CD14-positive monocyte (primary cell): ENCODE measurements around the gene MIGA2. TPM values are rescaled to one million over a fixed set of nuclear protein-coding genes. Genes with fewer than 3 reads are reported as not detected.

Source experiments
- DNase-seq, 3 donors: peaks; one replicate each; pipeline ENCODE4 v3.0.0-alpha.2; 2011 to 2022
- H2AFZ ChIP-seq: 2 replicates; pipeline ENCODE4 v1.6.0; 2012; ENCODE audit warnings: mild to moderate bottlenecking, low read depth, low read length, inconsistent platforms; ENCODE audit not compliant: insufficient read depth, poor library complexity, severe bottlenecking
- H3K27ac ChIP-seq, 2 donors: 1 replicate in 1 of 2; 2 replicates in 1 of 2; pipeline ENCODE4 v1.5.1; 2012 to 2013; ENCODE audit warnings: low read length in 2 of 2, control low read depth in 1 of 2, inconsistent platforms in 1 of 2, low read depth in 1 of 2, mild to moderate bottlenecking in 1 of 2
- H3K27me3 ChIP-seq, 2 donors: one replicate each; pipeline versions ENCODE4 v1.6.0 to v1.6.1; 2011 to 2013; ENCODE audit warnings: low read length in 2 of 2; ENCODE audit not compliant: control insufficient read depth in 2 of 2, insufficient read depth in 2 of 2
- H3K36me3 ChIP-seq, 2 donors: replicated peaks in 1 of 2; 1 replicate in 1 of 2; 2 replicates in 1 of 2; pipeline versions ENCODE4 v1.5.1 to v1.6.1; 2012 to 2013; ENCODE audit warnings: low read length in 2 of 2, control low read depth in 1 of 2, inconsistent platforms in 1 of 2, mild to moderate bottlenecking in 1 of 2; ENCODE audit not compliant: insufficient read depth in 2 of 2, control insufficient read depth in 1 of 2
- H3K4me1 ChIP-seq, 2 donors: 1 replicate in 1 of 2; 2 replicates in 1 of 2; pipeline versions ENCODE4 v1.5.1 to v1.6.1; 2012 to 2013; ENCODE audit warnings: low read length in 2 of 2, control low read depth in 1 of 2, inconsistent platforms in 1 of 2, mild to moderate bottlenecking in 1 of 2, moderate library complexity in 1 of 2; ENCODE audit not compliant: insufficient read depth in 2 of 2, control insufficient read depth in 1 of 2
- H3K4me2 ChIP-seq: replicated peaks from 2 replicates; pipeline ENCODE3; 2012; ENCODE audit warnings: low read length, moderate library complexity, mild to moderate bottlenecking; ENCODE audit not compliant: poor library complexity, severe bottlenecking; ENCODE audit errors: extremely low read depth
- H3K4me3 ChIP-seq, 3 experiments: fragments of 200-600 bp in 1 of 3; sonication (generic) in 1 of 3; replicated peaks in 1 of 3; 1 replicate in 2 of 3; 2 replicates in 1 of 3; pipeline ENCODE4 v1.5.1; 2011 to 2013; ENCODE audit warnings: low read length in 3 of 3, mild to moderate bottlenecking in 3 of 3, control low read depth in 2 of 3, low read depth in 2 of 3, inconsistent platforms in 1 of 3, moderate library complexity in 1 of 3
- H3K79me2 ChIP-seq: 2 replicates; pipeline ENCODE4 v1.6.0; 2012; ENCODE audit warnings: mild to moderate bottlenecking, control low read depth, inconsistent platforms, low read length, moderate library complexity; ENCODE audit not compliant: insufficient read depth
- H3K9ac ChIP-seq: 2 replicates; pipeline ENCODE4 v1.6.0; 2017; ENCODE audit warnings: low read length, mild to moderate bottlenecking; ENCODE audit not compliant: insufficient read depth, poor library complexity, severe bottlenecking
- H3K9me3 ChIP-seq, 2 donors: replicated peaks in 1 of 2; 1 replicate in 1 of 2; 2 replicates in 1 of 2; pipeline versions ENCODE4 v1.5.1 to v1.6.1; 2012 to 2013; ENCODE audit warnings: low read length in 2 of 2, control low read depth in 1 of 2; ENCODE audit not compliant: control insufficient read depth in 1 of 2, insufficient read depth in 1 of 2
- H4K20me1 ChIP-seq: 2 replicates; pipeline ENCODE4 v1.6.0; 2012; ENCODE audit warnings: mild to moderate bottlenecking, low read length, control low read depth, moderate library complexity; ENCODE audit not compliant: insufficient read depth
- H3K27ac Mint-ChIP-seq, 7 donors: one replicate each; pipeline ENCODE4 v1.8.0; 2020; ENCODE audit warnings: mild to moderate bottlenecking in 7 of 7, mixed read lengths in 7 of 7, moderate library complexity in 6 of 7, inconsistent platforms in 2 of 7
- H3K27me3 Mint-ChIP-seq, 3 donors: one replicate each; pipeline ENCODE4 v1.8.0; 2021 to 2022; ENCODE audit warnings: low read depth in 3 of 3, mild to moderate bottlenecking in 3 of 3, mixed read lengths in 3 of 3, moderate library complexity in 3 of 3, inconsistent platforms in 1 of 3
- H3K36me3 Mint-ChIP-seq, 2 donors: one replicate each; pipeline ENCODE4 v1.8.0; 2020; ENCODE audit warnings: mixed read lengths in 2 of 2, inconsistent platforms in 1 of 2, mild to moderate bottlenecking in 1 of 2
- H3K4me1 Mint-ChIP-seq: one replicate; pipeline ENCODE4 v1.8.0; 2020; ENCODE audit warnings: mild to moderate bottlenecking, mixed read lengths
- H3K4me3 Mint-ChIP-seq, 2 donors: one replicate each; pipeline ENCODE4 v1.8.0; 2020; ENCODE audit warnings: mild to moderate bottlenecking in 2 of 2, mixed read lengths in 2 of 2, moderate library complexity in 1 of 2
- H3K9me3 Mint-ChIP-seq, 7 donors: one replicate each; pipeline ENCODE4 v1.8.0; 2020 to 2022; ENCODE audit warnings: mixed read lengths in 7 of 7, mild to moderate bottlenecking in 6 of 7, moderate library complexity in 6 of 7, inconsistent platforms in 2 of 7
- WGBS: methylation state at CpG from one replicate; pipeline ENCODE4 v1.1.5; 2013; ENCODE audit warnings: missing lambda C conversion rate; ENCODE audit not compliant: insufficient coverage; 5-methylcytosine and 5-hydroxymethylcytosine counted together
- intact Hi-C, 2 donors: fragments of 100-400 bp; cut with micrococcal nuclease; formaldehyde crosslinking; loops; one replicate each; pipeline versions ENCODE4 v1.15.0 to v1.15.1; 2023
- polyA plus RNA-seq, 3 donors: library from polyadenylated mRNA; depleted of rRNA in 1 of 3; unstranded in 2 of 3; stranded (reverse) in 1 of 3; fragments of 300-500 nt in 2 of 3; fragments of >200 nt in 1 of 3; fragmentation: Illumina TruSeq in 2 of 3; gene quantifications; 1 replicate in 2 of 3; 2 replicates in 1 of 3; pipeline ENCODE4 v1.2.3, GENCODE V29; 2012 to 2021
- TF ChIP-seq, protein P1 (sequence below): fragments of 200-600 bp; IDR thresholded peaks from one replicate; pipeline ENCODE4 v1.8.0; 2022; ENCODE audit warnings: antibody characterized with exemption, mild to moderate bottlenecking

The MIGA2 gene
- polyA plus RNA-seq, 3 donors, result 1.9 to 45.4 (median 5.9) TPM

DNA sequence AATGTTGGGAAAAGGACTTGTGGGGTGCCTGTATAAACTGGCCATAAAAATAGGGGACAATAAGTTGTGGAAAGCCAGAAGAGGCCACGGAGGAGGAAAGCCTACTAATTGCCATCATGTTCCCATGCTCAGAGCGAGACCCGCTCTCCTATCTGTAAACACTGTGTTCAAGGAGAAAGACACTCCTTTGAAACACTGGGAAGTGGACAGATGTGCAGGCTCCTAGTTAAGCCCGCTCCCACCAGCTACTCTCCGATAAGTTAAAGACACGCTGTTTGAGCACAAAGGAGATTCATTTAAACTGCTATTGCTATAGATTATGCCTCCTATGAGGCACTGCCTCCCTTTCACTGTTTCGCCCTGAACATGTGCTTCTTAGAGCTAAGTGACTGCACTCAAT is 64.9 kb downstream of the MIGA2 start:
- H3K4me1 Mint-ChIP-seq, result no peaks in the 10 kb centered on the region
- peaks cover 10 to 36% of the 10 kb centered on the region in 2 donors for H3K36me3 ChIP-seq
- no peak overlapping the region for H3K4me3 ChIP-seq
- no peaks in the 10 kb centered on the region for H4K20me1 ChIP-seq
- H3K27me3 ChIP-seq, result no peaks in the 10 kb centered on the region
- H3K9me3 ChIP-seq, result no peaks in the 10 kb centered on the region
- 100% methylated on average over 3 of the region's 7 CpGs for WGBS
- intact Hi-C loops, result no loop called here
- peaks cover 0 to 1% (median 0%) of the 10 kb centered on the region in 3 donors for H3K27me3 Mint-ChIP-seq
- no peak overlapping the region for H3K27ac ChIP-seq
- H3K4me1 ChIP-seq, result no peaks in the 10 kb centered on the region
- no peaks in the 10 kb centered on the region for H3K79me2 ChIP-seq
- H3K27ac Mint-ChIP-seq, result peak overlapping the region in 1 of 7 donors; percentile 26
- DNase-seq, result no peak
- TF ChIP-seq, protein P1, sequence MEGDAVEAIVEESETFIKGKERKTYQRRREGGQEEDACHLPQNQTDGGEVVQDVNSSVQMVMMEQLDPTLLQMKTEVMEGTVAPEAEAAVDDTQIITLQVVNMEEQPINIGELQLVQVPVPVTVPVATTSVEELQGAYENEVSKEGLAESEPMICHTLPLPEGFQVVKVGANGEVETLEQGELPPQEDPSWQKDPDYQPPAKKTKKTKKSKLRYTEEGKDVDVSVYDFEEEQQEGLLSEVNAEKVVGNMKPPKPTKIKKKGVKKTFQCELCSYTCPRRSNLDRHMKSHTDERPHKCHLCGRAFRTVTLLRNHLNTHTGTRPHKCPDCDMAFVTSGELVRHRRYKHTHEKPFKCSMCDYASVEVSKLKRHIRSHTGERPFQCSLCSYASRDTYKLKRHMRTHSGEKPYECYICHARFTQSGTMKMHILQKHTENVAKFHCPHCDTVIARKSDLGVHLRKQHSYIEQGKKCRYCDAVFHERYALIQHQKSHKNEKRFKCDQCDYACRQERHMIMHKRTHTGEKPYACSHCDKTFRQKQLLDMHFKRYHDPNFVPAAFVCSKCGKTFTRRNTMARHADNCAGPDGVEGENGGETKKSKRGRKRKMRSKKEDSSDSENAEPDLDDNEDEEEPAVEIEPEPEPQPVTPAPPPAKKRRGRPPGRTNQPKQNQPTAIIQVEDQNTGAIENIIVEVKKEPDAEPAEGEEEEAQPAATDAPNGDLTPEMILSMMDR, result no peak
- no peak overlapping the region for H3K9ac ChIP-seq
- no peak overlapping the region for H3K4me3 Mint-ChIP-seq
- no peak overlapping the region for H2AFZ ChIP-seq
- H3K9me3 Mint-ChIP-seq, result peaks cover 0 to 3% (median 0%) of the 10 kb centered on the region in 7 donors
- peaks cover 23 to 30% of the 10 kb centered on the region in 2 donors for H3K36me3 Mint-ChIP-seq
- no peak overlapping the region for H3K4me2 ChIP-seq

DNA sequence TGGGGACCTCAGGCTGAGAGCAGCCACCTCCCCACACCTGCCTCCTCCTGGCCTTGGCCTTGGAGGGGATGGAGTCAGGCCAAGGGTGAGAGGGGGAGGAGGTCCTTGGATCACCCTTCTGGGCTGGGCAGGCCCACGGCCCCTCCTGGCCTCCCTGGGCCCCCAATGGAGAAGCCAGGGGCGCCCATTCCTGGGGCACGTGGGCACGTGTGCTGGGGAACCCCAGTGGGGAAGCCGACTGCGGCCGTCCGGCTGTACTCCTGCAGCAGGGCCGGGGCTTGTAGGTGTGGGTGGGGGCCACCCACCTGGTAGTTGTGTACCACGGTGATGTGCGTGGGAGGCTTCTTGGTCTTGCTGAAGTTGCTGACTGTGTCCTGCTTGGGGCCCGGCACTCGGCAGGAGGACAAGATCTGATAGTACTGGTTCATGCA is 65.7 kb downstream of the MIGA2 start:
- Histone ChIP-seq H3K4me2 (no peak overlapping the region), H3K79me2 (no peaks in the 10 kb centered on the region), H3K27me3 (no peaks in the 10 kb centered on the region), H2AFZ (no peak overlapping the region), H3K36me3 (peaks cover 12 to 37% of the 10 kb centered on the region in 2 donors), H3K9ac (no peak overlapping the region), H3K4me1 (no peaks in the 10 kb centered on the region), H4K20me1 (no peaks in the 10 kb centered on the region), H3K4me3 (no peak overlapping the region), H3K27ac (no peak overlapping the region), H3K9me3 (no peaks in the 10 kb centered on the region)
- H3K4me1 Mint-ChIP-seq, result no peaks in the 10 kb centered on the region
- H3K36me3 Mint-ChIP-seq, result peaks cover 26 to 30% of the 10 kb centered on the region in 2 donors
- no peak for DNase-seq
- H3K27me3 Mint-ChIP-seq, result peaks cover 0 to 1% (median 0%) of the 10 kb centered on the region in 3 donors
- H3K9me3 Mint-ChIP-seq, result peaks cover 0 to 3% (median 0%) of the 10 kb centered on the region in 7 donors
- TF ChIP-seq, protein P1, result no peak
- no peak overlapping the region for H3K27ac Mint-ChIP-seq
- 89% methylated on average over 12 of the region's 13 CpGs for WGBS
- H3K4me3 Mint-ChIP-seq, result no peak overlapping the region
- intact Hi-C loops, result no loop called here
